Rectal smooth muscle tissue (tissue), 1 donor: ENCODE measurements around the gene LENG1.

Experiments used
- H3K27ac ChIP-seq: one replicate; pipeline ENCODE4 v1.7.0; 2013; ENCODE audit warnings: low read depth, low read length, inconsistent platforms
- H3K27me3 ChIP-seq: one replicate; pipeline ENCODE4 v1.7.0; 2013; ENCODE audit warnings: low read length; ENCODE audit not compliant: control insufficient read depth, insufficient read depth
- H3K36me3 ChIP-seq: one replicate; pipeline ENCODE4 v1.7.0; 2013; ENCODE audit warnings: low read length; ENCODE audit not compliant: control insufficient read depth, insufficient read depth
- H3K4me1 ChIP-seq: one replicate; pipeline ENCODE4 v1.7.0; 2013; ENCODE audit warnings: low read length; ENCODE audit not compliant: control insufficient read depth, insufficient read depth
- H3K4me3 ChIP-seq: one replicate; pipeline ENCODE4 v1.7.0; 2013; ENCODE audit warnings: low read length
- H3K9ac ChIP-seq: one replicate; pipeline ENCODE4 v1.7.0; 2013; ENCODE audit warnings: low read length

Gene LENG1

DNA sequence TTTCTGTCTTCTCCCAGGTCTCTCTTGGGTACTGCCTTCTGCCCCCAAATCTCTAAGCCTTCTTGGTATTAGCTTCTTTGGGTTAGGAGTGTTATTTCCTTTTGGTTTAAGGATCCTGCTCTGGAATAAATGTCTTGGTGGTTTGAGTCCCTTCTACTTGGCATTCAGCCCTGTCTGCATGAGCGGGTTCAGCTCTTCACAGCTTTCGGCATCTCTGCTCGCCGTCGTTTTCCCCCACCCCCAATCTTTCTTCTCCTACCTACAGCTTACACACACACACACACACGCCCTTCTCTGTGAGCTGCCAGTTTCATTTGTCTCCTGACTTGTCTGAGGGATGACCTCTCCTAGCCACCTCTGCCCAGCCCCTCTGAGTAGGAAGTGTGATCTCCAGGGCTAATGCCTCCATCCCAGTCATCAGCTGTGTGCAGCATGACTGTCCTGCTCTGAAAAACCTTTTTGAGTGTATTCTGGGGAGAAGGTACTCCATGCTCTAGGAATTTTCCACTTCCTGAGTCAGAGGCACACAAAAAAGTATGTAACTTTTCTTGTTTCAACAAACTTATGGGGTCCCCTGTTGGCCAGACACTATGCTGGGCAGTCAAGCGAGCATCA lies 17.2 kb downstream of the LENG1 start:
- Histone ChIP-seq H3K36me3 (peaks cover 41% of the 10 kb centered on the region), H3K4me3 (no peak overlapping the region), H3K4me1 (peaks cover 4% of the 10 kb centered on the region), H3K9ac (no peak overlapping the region), H3K27me3 (no peaks in the 10 kb centered on the region), H3K27ac (no peak overlapping the region)

DNA sequence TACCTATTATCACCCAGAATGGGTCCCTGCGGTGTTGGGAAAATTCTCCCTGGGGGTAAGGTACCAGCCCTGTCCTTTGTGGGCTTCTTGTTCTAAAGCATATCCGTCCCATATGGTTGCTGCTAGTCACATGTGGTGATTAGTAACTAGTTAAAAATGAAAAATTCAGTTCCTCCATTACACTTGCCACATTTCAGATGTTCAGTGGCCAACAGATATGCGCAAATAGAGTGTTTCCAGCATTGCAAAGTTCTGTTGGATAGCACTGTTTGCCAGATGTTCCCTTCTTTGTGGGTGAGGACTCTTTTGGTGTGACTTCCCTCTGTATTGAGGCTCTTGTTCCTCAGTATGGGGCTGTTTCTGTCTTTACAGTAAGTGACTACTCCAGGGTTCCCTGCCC lies 18.2 kb downstream of the LENG1 start:
- H3K4me3 ChIP-seq = no peak overlapping the region
- no peaks in the 10 kb centered on the region for H3K27me3 ChIP-seq
- no peak overlapping the region for H3K27ac ChIP-seq
- peaks cover 4% of the 10 kb centered on the region for H3K4me1 ChIP-seq
- no peak overlapping the region for H3K9ac ChIP-seq
- peaks cover 32% of the 10 kb centered on the region for H3K36me3 ChIP-seq

DNA sequence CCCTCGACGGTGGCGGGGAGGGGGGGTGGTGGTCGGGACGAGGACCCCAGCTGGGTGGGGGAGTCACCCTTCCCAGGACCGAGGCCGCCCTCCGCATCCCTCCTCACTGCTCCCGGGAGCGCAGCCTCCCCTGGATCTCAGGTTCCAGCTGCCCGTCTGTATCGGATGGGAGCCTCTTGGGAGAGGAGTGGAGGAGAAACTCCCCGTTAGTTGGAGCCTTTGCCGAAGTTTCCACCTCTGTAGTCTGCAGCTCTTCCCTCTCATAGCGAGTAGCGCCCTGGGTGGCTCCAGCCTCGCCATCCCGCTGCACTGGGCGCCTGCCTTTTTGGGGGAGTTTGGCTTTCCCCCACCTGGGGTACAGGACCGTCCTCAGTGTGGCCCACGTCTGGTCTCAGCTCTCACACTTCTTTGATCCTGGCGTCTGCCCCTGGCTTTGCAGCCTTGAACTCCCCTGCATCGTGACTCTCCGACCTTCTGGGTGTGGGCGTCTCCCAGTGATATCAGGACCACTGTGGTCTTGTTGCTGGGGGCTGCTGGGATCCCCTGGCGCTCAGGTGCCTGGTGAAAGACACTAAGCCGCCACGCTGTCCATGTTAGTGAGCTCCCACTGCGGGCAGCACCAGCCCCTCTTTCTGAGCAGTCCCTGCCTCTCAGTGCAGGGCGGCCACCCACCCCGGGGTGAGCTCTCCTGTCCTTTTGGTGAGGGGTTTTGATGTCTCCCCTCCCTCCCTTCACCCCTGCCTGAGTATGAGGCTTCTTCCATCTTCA lies 20.8 kb downstream of the LENG1 start:
- no peaks in the 10 kb centered on the region for H3K27me3 ChIP-seq
- H3K4me1 ChIP-seq = peaks cover 10% of the 10 kb centered on the region
- H3K9ac ChIP-seq = no peak overlapping the region
- peaks cover 12% of the 10 kb centered on the region for H3K36me3 ChIP-seq
- H3K27ac ChIP-seq = no peak overlapping the region
- peak overlapping the region; percentile 76 for H3K4me3 ChIP-seq

DNA sequence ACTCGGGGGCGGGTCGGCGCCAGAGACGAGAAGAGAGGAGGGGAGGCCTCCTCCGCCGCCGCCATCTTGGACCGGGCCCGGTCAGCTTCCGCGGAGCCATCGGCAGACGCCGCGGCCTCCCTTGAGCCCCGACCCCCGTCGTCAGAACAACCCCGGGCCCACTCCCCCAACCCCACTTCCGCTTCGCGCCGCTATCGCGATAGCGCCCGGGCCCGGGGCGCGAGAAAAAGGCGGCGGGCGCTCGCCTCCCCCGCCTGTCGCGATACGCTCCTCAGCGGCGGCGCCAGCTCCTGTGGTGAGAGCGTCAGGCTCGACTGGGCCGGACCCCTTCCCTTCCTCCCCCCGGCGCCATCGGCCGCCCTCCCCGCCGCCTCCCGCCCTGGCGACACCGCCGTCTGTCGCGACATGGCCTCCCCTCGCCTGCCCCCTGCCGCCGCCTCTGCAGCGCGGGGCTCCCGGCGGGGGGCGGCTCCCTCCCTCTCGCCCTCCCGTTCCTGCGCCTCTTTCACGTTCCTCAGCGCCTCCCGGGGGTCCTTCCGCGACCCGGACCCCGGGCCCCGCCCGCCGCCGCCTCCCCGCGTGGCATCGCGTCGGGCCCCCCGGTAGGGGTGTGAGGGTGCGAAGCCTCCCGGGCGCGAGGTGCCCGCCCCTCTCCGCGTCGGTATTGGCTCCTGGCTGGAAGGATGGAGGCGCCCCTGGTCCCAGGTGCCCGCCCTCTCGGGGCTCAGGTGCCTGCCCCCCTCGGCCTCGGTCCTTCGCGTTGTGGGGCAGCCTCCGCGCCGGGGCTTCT lies 21.6 kb downstream of the LENG1 start, which contains the start of gene CNOT3:
CNOT3 (plus strand) TSS at position 64 of the 790 bp plus-strand sequence. CDS start 5,217 bp downstream, outside the sequence.
- H3K4me3 ChIP-seq = peak within 1 kb of the TSS; percentile 76
- H3K9ac ChIP-seq = peak within 1 kb of the TSS; percentile 73
- H3K36me3 ChIP-seq = peaks cover 6% of the 10 kb centered on the region
- peak within 1 kb of the TSS; percentile 92 for H3K27ac ChIP-seq
- peaks cover 10% of the 10 kb centered on the region for H3K4me1 ChIP-seq
- H3K27me3 ChIP-seq = no peaks in the 10 kb centered on the region

DNA sequence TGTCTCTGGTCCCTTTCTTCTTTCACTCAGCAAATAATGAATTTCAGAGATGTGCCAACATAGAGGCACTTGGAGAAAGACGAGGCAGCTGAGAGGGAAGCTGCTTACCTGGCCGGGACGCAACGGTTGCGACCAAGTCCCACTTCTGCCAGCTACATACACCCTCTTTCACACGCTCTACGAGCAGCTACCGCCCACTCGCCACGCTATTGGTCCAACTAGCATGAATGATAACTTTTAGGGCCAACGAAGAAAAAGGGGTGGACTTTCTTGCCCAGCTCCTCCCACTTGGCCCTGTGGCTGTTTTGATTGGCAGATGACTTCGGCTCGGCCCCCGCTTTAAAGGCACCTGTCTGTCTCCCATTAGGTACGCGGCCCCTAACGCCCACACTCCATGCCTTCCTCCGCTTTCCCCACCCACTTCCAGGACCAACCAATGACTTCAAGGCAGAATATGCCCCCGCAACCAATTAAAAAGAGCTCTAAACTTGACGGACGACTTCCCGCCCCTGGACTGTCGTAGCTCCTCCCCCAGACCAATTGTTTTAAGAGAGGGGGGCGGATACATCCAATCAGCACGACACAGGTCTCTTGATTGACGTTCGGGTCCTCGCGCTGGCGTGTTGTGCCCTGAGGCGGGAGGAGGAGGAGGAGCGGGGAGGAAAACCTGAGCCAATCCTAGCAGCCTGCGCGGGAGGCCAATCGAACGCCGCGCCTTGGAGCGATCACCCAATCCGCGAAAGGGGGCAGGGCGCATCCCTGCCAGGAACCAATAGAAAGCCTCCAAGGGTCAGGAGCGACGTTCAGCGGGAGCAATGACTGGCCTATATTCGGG lies 22.4 kb downstream of the LENG1 start:
- Histone ChIP-seq H3K36me3 (no peaks in the 10 kb centered on the region), H3K4me1 (peaks cover 10% of the 10 kb centered on the region), H3K27me3 (no peaks in the 10 kb centered on the region), H3K27ac (peak overlapping the region; percentile 92), H3K9ac (peak overlapping the region; percentile 25), H3K4me3 (peak overlapping the region; percentile 67)

DNA sequence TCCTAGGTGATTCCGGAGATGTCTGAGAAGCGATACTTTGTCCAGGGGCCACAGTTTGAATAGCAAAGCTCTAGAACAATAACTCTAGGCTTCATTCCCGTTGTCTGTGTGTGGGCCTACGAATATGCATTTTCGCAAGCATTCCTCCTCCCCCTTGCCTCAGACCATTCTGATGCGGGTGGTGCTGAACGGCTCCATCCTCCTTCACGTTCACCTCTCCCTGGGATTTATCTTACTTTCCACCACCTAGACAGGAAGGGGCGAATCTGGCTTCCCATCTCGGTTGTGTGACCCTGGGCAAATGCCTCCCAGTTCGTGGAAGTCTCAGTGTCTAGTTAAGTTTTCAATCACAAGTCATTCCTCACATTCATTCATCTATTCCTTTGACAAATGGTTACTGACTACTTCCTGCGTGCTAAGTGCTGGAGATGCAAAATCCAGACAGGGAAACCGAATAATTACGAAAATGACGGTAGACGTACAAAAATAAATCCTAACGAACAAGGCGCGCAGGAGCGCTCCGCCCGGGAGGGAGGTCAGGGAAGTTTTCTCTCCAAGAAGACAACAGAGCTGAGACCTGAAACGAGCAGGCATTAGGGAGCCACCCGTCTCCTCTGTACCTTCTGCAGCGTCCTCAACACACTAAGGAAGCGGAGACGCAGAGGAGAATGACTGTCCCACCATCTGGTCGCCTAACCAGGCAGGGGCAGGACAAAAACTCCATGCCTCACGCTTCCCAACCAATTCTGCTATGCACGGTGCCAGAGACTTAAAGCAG lies 23.2 kb downstream of the LENG1 start:
- peak overlapping the region; percentile 25 for H3K9ac ChIP-seq
- H3K4me3 ChIP-seq = peak overlapping the region; percentile 67
- no peaks in the 10 kb centered on the region for H3K27me3 ChIP-seq
- no peaks in the 10 kb centered on the region for H3K36me3 ChIP-seq
- peaks cover 10% of the 10 kb centered on the region for H3K4me1 ChIP-seq
- H3K27ac ChIP-seq = no peak overlapping the region

DNA sequence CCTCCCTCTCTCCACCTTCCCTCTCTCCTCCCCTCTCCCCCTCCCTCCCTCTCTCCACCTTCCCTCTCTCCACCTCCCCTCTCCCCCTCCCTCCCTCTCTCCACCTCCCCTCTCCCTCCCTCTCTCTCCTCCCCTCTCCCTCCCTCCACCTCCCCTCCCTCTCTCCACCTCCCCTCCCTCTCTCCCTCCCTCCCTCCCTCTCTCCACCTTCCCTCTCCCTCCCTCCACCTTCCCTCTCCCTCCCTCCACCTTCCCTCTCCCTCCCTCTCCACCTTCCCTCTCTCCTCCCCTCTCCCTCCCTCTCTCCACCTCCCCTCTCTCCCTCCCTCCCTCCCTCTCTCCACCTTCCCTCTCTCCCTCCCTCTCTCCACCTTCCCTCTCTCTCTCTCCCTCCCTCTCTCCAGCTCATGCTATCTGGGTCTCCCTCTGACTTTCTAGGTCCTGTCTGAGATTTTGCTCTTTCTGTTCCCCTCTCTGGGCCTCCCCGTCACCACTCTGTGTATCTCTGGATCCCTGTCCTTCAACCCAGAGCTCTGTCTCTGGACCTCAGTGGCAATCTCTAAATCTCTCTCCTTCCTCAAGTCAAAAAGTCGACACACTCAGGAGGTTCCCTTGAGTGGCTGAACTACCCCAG lies 25.4 kb downstream of the LENG1 start:
- no peak overlapping the region for H3K4me3 ChIP-seq
- no peaks in the 10 kb centered on the region for H3K27me3 ChIP-seq
- peaks cover 10% of the 10 kb centered on the region for H3K4me1 ChIP-seq
- H3K9ac ChIP-seq = no peak overlapping the region
- peaks cover 9% of the 10 kb centered on the region for H3K36me3 ChIP-seq
- no peak overlapping the region for H3K27ac ChIP-seq

DNA sequence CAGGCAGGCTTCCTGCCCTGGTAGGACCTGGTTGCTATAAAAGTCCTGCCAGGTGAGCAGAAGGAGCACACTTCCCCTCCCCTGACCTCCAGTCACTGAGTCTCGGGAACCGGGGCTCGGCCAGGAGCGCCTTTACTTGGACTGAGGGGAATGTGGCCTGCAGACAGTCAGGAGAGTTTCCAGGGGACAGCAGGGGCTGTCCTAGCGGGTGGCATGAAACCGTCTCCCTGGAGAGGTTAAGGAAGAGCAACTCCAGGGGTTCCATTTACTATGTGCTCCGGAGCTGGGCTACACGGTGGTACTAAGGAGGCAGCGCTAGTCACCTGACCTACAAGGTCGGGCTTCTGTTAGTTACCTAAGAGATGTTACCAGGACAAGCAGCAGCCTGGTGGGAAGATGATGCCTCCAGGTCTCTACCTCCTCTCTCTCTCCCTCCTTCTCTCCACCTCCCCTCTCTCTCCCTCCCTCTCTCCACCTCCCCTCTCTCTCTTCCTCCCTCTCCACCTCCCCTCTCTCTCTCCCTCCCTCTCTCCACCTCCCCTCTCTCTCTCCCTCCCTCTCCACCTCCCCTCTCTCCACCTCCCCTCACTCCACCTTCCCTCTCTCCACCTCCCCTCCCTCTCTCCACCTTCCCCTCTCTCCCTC lies 26.1 kb downstream of the LENG1 start:
- no peaks in the 10 kb centered on the region for H3K27me3 ChIP-seq
- no peak overlapping the region for H3K9ac ChIP-seq
- no peak overlapping the region for H3K4me3 ChIP-seq
- H3K4me1 ChIP-seq = peaks cover 6% of the 10 kb centered on the region
- no peak overlapping the region for H3K27ac ChIP-seq
- peaks cover 13% of the 10 kb centered on the region for H3K36me3 ChIP-seq

DNA sequence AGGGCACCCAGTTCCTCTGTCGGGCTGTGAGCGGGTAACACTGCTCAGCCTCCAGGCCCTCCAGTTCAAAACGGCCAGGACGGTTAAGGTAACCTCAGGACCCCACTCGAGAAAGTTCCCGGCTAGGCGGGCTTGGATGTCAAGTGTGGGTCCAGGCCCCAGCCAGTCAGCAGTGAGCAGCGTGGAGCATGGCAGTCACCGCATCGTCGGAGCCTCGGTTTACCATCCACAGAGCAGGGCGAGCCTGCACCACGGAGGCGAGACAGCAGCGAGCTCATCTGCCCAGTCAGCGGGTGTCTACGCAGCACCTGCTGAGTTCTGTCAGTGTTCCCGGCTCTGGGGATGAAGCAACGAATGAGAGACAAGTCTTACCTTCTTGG lies 29.9 kb downstream of the LENG1 start:
- H3K27ac ChIP-seq = no peak overlapping the region
- H3K9ac ChIP-seq = no peak overlapping the region
- no peaks in the 10 kb centered on the region for H3K4me1 ChIP-seq
- peaks cover 36% of the 10 kb centered on the region for H3K36me3 ChIP-seq
- H3K4me3 ChIP-seq = no peak overlapping the region
- no peaks in the 10 kb centered on the region for H3K27me3 ChIP-seq

DNA sequence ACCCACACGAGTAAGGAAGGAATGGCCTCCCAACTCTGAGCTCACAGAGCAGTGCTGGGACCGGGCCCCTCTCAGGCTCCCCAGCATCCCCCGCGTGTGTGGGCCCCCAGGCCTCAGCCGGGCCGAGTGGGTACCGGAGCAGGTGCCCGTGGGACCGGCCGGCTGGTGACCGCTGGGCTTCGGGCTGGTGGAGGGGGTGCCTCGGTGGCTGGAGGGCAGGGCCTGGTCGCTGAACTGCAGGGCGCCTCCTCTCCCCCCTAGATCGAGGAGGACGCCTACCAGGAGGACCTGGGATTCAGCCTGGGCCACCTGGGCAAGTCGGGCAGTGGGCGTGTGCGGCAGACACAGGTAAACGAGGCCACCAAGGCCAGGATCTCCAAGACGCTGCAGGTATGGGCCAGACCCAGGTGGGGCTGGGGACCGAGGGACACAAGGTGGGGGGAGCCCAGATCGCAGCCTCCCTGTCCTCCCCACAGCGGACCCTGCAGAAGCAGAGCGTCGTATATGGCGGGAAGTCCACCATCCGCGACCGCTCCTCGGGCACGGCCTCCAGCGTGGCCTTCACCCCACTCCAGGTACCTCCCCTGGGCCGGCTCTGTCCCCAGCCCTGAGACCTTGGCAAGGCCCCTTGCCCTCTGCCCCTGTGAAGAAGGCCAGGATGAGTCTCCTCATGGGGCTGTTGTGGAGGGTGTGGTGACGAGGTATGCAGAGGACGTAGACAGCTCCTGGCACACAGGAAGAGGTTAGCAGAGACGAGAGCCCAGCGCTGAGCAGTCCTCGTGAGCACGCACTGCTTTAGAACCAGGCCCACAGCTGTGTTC lies 30.5 kb downstream of the LENG1 start:
- Histone ChIP-seq H3K4me3 (no peak overlapping the region), H3K27me3 (no peaks in the 10 kb centered on the region), H3K36me3 (peaks cover 42% of the 10 kb centered on the region), H3K9ac (no peak overlapping the region), H3K27ac (no peak overlapping the region), H3K4me1 (no peaks in the 10 kb centered on the region)
